ENCODE measurements around the gene VGF. TPM values are rescaled to one million over a fixed set of nuclear protein-coding genes. Genes with fewer than 3 reads are reported as not detected.

VGF gene
- total and polyA plus RNA-seq, 7 donors, result 0.03 to 4.3 (median 0.10) TPM; not detected in 4

- TF ChIP-seq, protein P1, sequence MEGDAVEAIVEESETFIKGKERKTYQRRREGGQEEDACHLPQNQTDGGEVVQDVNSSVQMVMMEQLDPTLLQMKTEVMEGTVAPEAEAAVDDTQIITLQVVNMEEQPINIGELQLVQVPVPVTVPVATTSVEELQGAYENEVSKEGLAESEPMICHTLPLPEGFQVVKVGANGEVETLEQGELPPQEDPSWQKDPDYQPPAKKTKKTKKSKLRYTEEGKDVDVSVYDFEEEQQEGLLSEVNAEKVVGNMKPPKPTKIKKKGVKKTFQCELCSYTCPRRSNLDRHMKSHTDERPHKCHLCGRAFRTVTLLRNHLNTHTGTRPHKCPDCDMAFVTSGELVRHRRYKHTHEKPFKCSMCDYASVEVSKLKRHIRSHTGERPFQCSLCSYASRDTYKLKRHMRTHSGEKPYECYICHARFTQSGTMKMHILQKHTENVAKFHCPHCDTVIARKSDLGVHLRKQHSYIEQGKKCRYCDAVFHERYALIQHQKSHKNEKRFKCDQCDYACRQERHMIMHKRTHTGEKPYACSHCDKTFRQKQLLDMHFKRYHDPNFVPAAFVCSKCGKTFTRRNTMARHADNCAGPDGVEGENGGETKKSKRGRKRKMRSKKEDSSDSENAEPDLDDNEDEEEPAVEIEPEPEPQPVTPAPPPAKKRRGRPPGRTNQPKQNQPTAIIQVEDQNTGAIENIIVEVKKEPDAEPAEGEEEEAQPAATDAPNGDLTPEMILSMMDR (IDR thresholded peaks at IDR 0.05), result no peak
- no peaks in the 10 kb centered on the region for H3K9me3 ChIP-seq
- DNase-seq, result no peak
- H3K4me1 ChIP-seq, result peaks cover 6% of the 10 kb centered on the region
- intact Hi-C loops (cut with DNase I), result no loop called here
- 42 to 63% (median 57%) methylated on average over 14 of the region's 14 CpGs for WGBS, 3 donors
- ATAC-seq, result no peak
- H3K36me3 ChIP-seq (ENCODE audit: insufficient read depth in 1 of 2, low read depth in 1 of 2), result no peaks in the 10 kb centered on the region
- H3K27me3 ChIP-seq (ENCODE audit: insufficient read depth in 3 of 3, low read length in 2 of 3), result peaks cover 0 to 66% (median 17%) of the 10 kb centered on the region in 3 donors
- H3K4me3 ChIP-seq, result no peak overlapping the region
- H3K27ac ChIP-seq, result no peak overlapping the region
Measured at GRCh38 chr7:101198476-101198875, 33.1 kb upstream of the VGF start.

DNA sequence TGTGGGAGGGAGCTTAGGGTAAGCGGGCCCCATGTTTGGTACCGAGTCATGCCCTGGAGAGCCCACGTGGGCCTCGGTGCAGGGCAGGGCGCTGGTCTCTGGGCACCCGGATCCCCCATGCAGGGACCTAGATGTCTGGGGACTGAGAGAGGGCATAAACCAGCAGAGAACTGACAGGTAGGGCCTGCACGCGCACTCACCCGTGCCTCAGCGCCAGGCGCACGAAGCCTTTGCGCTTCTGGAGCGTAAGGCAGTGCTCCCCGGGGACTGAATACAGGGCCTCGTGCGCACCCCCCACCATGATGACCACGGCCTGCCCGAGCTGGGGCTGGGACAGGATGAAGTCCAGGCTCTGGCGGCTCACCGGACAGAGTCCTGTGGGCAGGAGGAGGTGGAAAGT lies 32.6 kb upstream of the VGF start:
- no peaks in the 10 kb centered on the region for H3K36me3 ChIP-seq (ENCODE audit: insufficient read depth in 1 of 2, low read depth in 1 of 2)
- intact Hi-C loops (cut with DNase I), result no loop called here
- ATAC-seq (no peak), DNase-seq (no peak)
- TF ChIP-seq, protein P1 (IDR thresholded peaks at IDR 0.05), result no peak
- H3K27ac ChIP-seq, result no peak overlapping the region
- WGBS, 3 donors, result 68 to 70% (median 70%) methylated on average over 21 of the region's 21 CpGs
- no peak overlapping the region for H3K4me3 ChIP-seq
- H3K27me3 ChIP-seq (ENCODE audit: insufficient read depth in 3 of 3, low read length in 2 of 3), result peaks cover 0 to 61% (median 14%) of the 10 kb centered on the region in 3 donors
- H3K9me3 ChIP-seq, result no peaks in the 10 kb centered on the region
- H3K4me1 ChIP-seq, result peaks cover 6% of the 10 kb centered on the region

- WGBS, 3 donors, result 80 to 83% (median 83%) methylated on average over 15 to 17 of the region's 17 CpGs
Measured at GRCh38 chr7:101195884-101196283, 30.5 kb upstream of the VGF start.

GRCh38 chr7:101189109-101189508 lies 23.7 kb upstream of the VGF start:
- Histone ChIP-seq H3K27me3 (ENCODE audit: insufficient read depth in 3 of 3, low read length in 2 of 3) (peaks cover 0 to 32% (median 2%) of the 10 kb centered on the region in 3 donors), H3K27ac (no peak overlapping the region), H3K9me3 (no peaks in the 10 kb centered on the region), H3K4me1 (no peaks in the 10 kb centered on the region), H3K4me3 (no peak overlapping the region), H3K36me3 (ENCODE audit: insufficient read depth in 1 of 2, low read depth in 1 of 2) (no peaks in the 10 kb centered on the region)
- intact Hi-C loops (cut with DNase I), result no loop called here
- ATAC-seq, result no peak
- DNase-seq, result no peak
- TF ChIP-seq, protein P1 (IDR thresholded peaks at IDR 0.05), result no peak
- 72 to 81% (median 78%) methylated on average over 8 of the region's 8 CpGs for WGBS, 3 donors

More at GRCh38 chr7:101195884-101196283, 30.5 kb upstream of the VGF start:
- ATAC-seq (no peak), DNase-seq (no peak)
- H3K4me3 ChIP-seq, result no peak overlapping the region
- peaks cover 0 to 41% (median 6%) of the 10 kb centered on the region in 3 donors for H3K27me3 ChIP-seq (ENCODE audit: insufficient read depth in 3 of 3, low read length in 2 of 3)
- no peaks in the 10 kb centered on the region for H3K9me3 ChIP-seq
- TF ChIP-seq, protein P1 (IDR thresholded peaks at IDR 0.05), result no peak
- no peaks in the 10 kb centered on the region for H3K36me3 ChIP-seq (ENCODE audit: insufficient read depth in 1 of 2, low read depth in 1 of 2)
- no peaks in the 10 kb centered on the region for H3K4me1 ChIP-seq
- intact Hi-C loops (cut with DNase I), result no loop called here
- no peak overlapping the region for H3K27ac ChIP-seq

GRCh38 chr7:101186844-101187428 lies 21.6 kb upstream of the VGF start:
- no peak for DNase-seq

More at GRCh38 chr7:101186844-101187428, 21.6 kb upstream of the VGF start:
- intact Hi-C loops (cut with DNase I), result no loop called here
- WGBS, 3 donors, result 80 to 83% (median 82%) methylated on average over 4 of the region's 4 CpGs
- no peaks in the 10 kb centered on the region for H3K36me3 ChIP-seq (ENCODE audit: insufficient read depth in 1 of 2, low read depth in 1 of 2)
- no peak overlapping the region for H3K27ac ChIP-seq
- H3K9me3 ChIP-seq, result no peaks in the 10 kb centered on the region
- TF ChIP-seq, protein P1 (IDR thresholded peaks at IDR 0.05), result no peak
- no peaks in the 10 kb centered on the region for H3K4me1 ChIP-seq
- ATAC-seq, result no peak
- peaks cover 0 to 42% (median 2%) of the 10 kb centered on the region in 3 donors for H3K27me3 ChIP-seq (ENCODE audit: insufficient read depth in 3 of 3, low read length in 2 of 3)
- H3K4me3 ChIP-seq, result no peak overlapping the region
